HepG2 (cell line): ENCODE measurements around the gene TCN2. TPM values are rescaled to one million over a fixed set of nuclear protein-coding genes. Genes with fewer than 3 reads are reported as not detected.

Experiments
- FOXA3 ChIP-seq: IDR thresholded peaks from 2 replicates; pipeline ENCODE4 v1.6.1; 2016; ENCODE audit warnings: missing genetic modification reagents, missing compliant biosample characterization
- HDAC1 ChIP-seq: sonication (generic); formaldehyde crosslinking; IDR thresholded peaks from 2 replicates; pipeline ENCODE4 v1.5.1; 2020; ENCODE audit warnings: mild to moderate bottlenecking, missing genetic modification reagents
- HMG20B ChIP-seq: conservative IDR thresholded peaks from 2 replicates; pipeline ENCODE4 v1.6.1; 2016; ENCODE audit warnings: missing genetic modification reagents, missing compliant biosample characterization
- MED1 ChIP-seq: sonication (generic); formaldehyde crosslinking; IDR thresholded peaks from 2 replicates; pipeline ENCODE4 v1.4.0; 2020; ENCODE audit warnings: missing genetic modification reagents
- MIER3 ChIP-seq: IDR thresholded peaks from 2 replicates; pipeline ENCODE4 v1.6.1; 2016; ENCODE audit warnings: missing compliant biosample characterization, borderline replicate concordance
- NCOA1 ChIP-seq: sonication (generic); formaldehyde crosslinking; IDR thresholded peaks from 2 replicates; pipeline ENCODE4 v1.9.0; 2021; ENCODE audit warnings: missing genetic modification reagents
- PITX1 ChIP-seq: sonication (generic); formaldehyde crosslinking; IDR thresholded peaks from 2 replicates; pipeline ENCODE4 v1.5.1; 2020; ENCODE audit warnings: mild to moderate bottlenecking, missing genetic modification reagents
- POLR2G ChIP-seq: fragments of 200-400 bp; formaldehyde crosslinking; IDR thresholded peaks from 2 replicates; pipeline ENCODE4 v1.6.1; 2018; ENCODE audit warnings: mild to moderate bottlenecking, low read depth, low read length, moderate library complexity
- RFX1 ChIP-seq: fragments of 450-650 bp; IDR thresholded peaks from 2 replicates; pipeline ENCODE4 v1.6.1; 2017
- ZFY ChIP-seq: sonication (generic); formaldehyde crosslinking; IDR thresholded peaks from 2 replicates; pipeline ENCODE4 v1.4.0; 2020; ENCODE audit warnings: missing genetic modification reagents
- ZSCAN31 ChIP-seq: sonication (generic); formaldehyde crosslinking; IDR thresholded peaks from 2 replicates; pipeline ENCODE4 v1.5.0; 2020; ENCODE audit warnings: low read depth, mild to moderate bottlenecking, missing genetic modification reagents
- polyA plus RNA-seq, 8 experiments: library from polyadenylated mRNA; depleted of rRNA in 3 of 8; stranded (reverse) in 7 of 8; unstranded in 1 of 8; fragments of >200 nt; fragmentation: Illumina TruSeq in 4 of 8; extraction: Trizol in 4 of 8; gene quantifications; 2 replicates each; pipeline versions ENCODE4 v1.2.1 to v1.2.3, GENCODE V29; 2011 to 2016; ENCODE audit warnings: low read depth in 4 of 8, missing spikeins in 1 of 8, mixed read lengths in 1 of 8; ENCODE audit not compliant: insufficient read depth in 1 of 8
- total RNA-seq, 5 experiments: library from RNA; depleted of rRNA; stranded (reverse); fragments of >200 nt; fragmentation: Illumina TruSeq; extraction: Trizol; gene quantifications; 2 replicates each; pipeline ENCODE4 v1.2.3, GENCODE V29; 2016; ENCODE audit warnings: low read depth in 1 of 5
- TF ChIP-seq, protein P1 (sequence below): sonication (generic); formaldehyde crosslinking; IDR thresholded peaks from 2 replicates; pipeline ENCODE4 v1.5.1; 2020; ENCODE audit warnings: missing genetic modification reagents, mild to moderate bottlenecking, borderline replicate concordance
- TF ChIP-seq, protein P2 (sequence below): sonication (generic); formaldehyde crosslinking; IDR thresholded peaks from 2 replicates; pipeline ENCODE4; 2020; ENCODE audit warnings: missing genetic modification reagents, mild to moderate bottlenecking, borderline replicate concordance
- TF ChIP-seq, protein P3 (sequence below): sonication (generic); formaldehyde crosslinking; IDR thresholded peaks from 2 replicates; pipeline ENCODE4 v1.4.0; 2020; ENCODE audit warnings: missing genetic modification reagents
- TF ChIP-seq, protein P4 (sequence below), 2 experiments: sonication (generic) in 1 of 2; formaldehyde crosslinking in 1 of 2; IDR thresholded peaks; 2 replicates each; pipeline versions ENCODE4 v1.6.1 to v1.9.0; 2014 to 2022; ENCODE audit warnings: antibody characterized with exemption in 1 of 2, borderline replicate concordance in 1 of 2, inconsistent platforms in 1 of 2, low read depth in 1 of 2, missing genetic modification reagents in 1 of 2

TCN2 gene
- total and polyA plus RNA-seq, 2 of the 13 experiments (the other 11 are each of a cell fraction or from before 2014, with no cell fraction given): 0.29 to 0.31 TPM

DNA sequence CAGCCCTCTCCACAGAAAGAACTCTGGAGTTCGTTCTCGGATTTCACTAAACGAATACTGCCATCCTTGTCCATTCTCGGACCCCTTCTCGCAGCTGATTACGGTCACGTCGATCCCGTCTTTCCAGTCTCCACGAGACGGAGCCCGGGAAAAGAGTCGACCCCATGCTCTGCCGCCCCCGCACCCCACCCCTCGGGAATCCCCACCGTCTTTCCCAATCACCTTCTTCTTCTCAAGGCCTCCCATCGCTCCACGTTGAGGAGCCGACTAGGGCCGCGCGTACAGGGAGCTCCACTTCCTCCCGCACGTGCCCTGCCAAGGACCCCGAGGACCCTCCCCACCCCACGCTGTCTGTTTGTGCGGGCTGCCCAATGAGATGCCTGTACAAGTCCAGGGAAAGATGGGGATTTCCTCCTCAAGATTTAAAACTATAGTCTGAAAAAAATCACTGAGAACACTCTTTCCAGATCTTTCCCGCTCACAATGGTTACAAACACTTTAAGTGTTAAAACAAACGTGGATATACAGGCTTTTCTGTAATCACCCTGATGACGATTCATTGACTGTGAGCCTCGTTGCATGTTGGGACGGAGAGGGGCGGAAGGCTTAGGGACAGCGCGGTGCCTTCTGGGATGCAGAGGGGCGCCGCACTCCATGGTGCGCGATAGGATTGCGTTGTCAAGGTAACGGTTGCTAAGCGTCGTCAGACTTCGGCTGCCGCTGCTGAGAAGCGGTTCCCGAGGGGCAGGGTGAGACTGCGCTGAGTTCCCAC, 15.2 kb upstream of the TCN2 start, which contains the start of gene PES1 (continued):
- TF ChIP-seq NCOA1 (CRISPR knock-in tag) (no peak), HDAC1 (peak; percentile 86; the same call in 1 of the 2 replicates), PITX1 (peak; percentile 74), HMG20B (CRISPR knock-in tag) (peak; percentile 8; the same call in 1 of the 2 replicates), RFX1 (peak; percentile 99), MED1 (CRISPR knock-in tag) (peak; percentile 49), FOXA3 (peak; percentile 55; the same call in 1 of the 2 replicates), MIER3 (CRISPR knock-in tag) (no peak), POLR2G (peak; percentile 84), ZSCAN31 (CRISPR knock-in tag) (0 out of 2 replicates have a peak, but pooled peaks have one; percentile 53), ZFY (CRISPR knock-in tag) (peak; percentile 84)
- TF ChIP-seq, protein P1, sequence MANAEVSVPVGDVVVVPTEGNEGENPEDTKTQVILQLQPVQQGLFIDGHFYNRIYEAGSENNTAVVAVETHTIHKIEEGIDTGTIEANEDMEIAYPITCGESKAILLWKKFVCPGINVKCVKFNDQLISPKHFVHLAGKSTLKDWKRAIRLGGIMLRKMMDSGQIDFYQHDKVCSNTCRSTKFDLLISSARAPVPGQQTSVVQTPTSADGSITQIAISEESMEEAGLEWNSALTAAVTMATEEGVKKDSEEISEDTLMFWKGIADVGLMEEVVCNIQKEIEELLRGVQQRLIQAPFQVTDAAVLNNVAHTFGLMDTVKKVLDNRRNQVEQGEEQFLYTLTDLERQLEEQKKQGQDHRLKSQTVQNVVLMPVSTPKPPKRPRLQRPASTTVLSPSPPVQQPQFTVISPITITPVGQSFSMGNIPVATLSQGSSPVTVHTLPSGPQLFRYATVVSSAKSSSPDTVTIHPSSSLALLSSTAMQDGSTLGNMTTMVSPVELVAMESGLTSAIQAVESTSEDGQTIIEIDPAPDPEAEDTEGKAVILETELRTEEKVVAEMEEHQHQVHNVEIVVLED (CRISPR knock-in tag): peak; percentile 88
- TF ChIP-seq, protein P2, sequence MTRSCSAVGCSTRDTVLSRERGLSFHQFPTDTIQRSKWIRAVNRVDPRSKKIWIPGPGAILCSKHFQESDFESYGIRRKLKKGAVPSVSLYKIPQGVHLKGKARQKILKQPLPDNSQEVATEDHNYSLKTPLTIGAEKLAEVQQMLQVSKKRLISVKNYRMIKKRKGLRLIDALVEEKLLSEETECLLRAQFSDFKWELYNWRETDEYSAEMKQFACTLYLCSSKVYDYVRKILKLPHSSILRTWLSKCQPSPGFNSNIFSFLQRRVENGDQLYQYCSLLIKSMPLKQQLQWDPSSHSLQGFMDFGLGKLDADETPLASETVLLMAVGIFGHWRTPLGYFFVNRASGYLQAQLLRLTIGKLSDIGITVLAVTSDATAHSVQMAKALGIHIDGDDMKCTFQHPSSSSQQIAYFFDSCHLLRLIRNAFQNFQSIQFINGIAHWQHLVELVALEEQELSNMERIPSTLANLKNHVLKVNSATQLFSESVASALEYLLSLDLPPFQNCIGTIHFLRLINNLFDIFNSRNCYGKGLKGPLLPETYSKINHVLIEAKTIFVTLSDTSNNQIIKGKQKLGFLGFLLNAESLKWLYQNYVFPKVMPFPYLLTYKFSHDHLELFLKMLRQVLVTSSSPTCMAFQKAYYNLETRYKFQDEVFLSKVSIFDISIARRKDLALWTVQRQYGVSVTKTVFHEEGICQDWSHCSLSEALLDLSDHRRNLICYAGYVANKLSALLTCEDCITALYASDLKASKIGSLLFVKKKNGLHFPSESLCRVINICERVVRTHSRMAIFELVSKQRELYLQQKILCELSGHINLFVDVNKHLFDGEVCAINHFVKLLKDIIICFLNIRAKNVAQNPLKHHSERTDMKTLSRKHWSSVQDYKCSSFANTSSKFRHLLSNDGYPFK (CRISPR knock-in tag): peak; percentile 97
- TF ChIP-seq, protein P3, sequence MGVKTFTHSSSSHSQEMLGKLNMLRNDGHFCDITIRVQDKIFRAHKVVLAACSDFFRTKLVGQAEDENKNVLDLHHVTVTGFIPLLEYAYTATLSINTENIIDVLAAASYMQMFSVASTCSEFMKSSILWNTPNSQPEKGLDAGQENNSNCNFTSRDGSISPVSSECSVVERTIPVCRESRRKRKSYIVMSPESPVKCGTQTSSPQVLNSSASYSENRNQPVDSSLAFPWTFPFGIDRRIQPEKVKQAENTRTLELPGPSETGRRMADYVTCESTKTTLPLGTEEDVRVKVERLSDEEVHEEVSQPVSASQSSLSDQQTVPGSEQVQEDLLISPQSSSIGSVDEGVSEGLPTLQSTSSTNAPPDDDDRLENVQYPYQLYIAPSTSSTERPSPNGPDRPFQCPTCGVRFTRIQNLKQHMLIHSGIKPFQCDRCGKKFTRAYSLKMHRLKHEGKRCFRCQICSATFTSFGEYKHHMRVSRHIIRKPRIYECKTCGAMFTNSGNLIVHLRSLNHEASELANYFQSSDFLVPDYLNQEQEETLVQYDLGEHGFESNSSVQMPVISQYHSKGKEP (CRISPR knock-in tag): no peak
- TF ChIP-seq, protein P4, sequence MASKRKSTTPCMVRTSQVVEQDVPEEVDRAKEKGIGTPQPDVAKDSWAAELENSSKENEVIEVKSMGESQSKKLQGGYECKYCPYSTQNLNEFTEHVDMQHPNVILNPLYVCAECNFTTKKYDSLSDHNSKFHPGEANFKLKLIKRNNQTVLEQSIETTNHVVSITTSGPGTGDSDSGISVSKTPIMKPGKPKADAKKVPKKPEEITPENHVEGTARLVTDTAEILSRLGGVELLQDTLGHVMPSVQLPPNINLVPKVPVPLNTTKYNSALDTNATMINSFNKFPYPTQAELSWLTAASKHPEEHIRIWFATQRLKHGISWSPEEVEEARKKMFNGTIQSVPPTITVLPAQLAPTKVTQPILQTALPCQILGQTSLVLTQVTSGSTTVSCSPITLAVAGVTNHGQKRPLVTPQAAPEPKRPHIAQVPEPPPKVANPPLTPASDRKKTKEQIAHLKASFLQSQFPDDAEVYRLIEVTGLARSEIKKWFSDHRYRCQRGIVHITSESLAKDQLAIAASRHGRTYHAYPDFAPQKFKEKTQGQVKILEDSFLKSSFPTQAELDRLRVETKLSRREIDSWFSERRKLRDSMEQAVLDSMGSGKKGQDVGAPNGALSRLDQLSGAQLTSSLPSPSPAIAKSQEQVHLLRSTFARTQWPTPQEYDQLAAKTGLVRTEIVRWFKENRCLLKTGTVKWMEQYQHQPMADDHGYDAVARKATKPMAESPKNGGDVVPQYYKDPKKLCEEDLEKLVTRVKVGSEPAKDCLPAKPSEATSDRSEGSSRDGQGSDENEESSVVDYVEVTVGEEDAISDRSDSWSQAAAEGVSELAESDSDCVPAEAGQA (IDR thresholded peaks at IDR 0.05; ENCODE audit: low read depth): peak; percentile 32; the same call in 1 of the 2 replicates
- TF ChIP-seq, protein P4 (CRISPR knock-in tag; IDR thresholded peaks at IDR 0.05; ENCODE audit: borderline replicate concordance): no peak
